NT2/D1 (cell line): Measurements from ENCODE around the gene OSBPL7.

ENCODE experiments used
- SUZ12 ChIP-seq: IDR thresholded peaks from 2 replicates; pipeline ENCODE4 v1.6.1; 2011; ENCODE audit not compliant: insufficient read length, insufficient read depth; ENCODE audit errors: extremely low read depth
- YY1 ChIP-seq: IDR thresholded peaks from 2 replicates; pipeline ENCODE4 v1.6.1; 2011; ENCODE audit not compliant: insufficient read length, insufficient read depth

GRCh38 chr17:47867813-47868533 is 46.4 kb upstream of the OSBPL7 start:
- TF ChIP-seq SUZ12 (no peak), YY1 (no peak)
